Suprapubic skin (tissue), 4 donors: ENCODE data around the gene TTC28. TPM values are rescaled to one million over a fixed set of nuclear protein-coding genes. Genes with fewer than 3 reads are reported as not detected.

Experiments
- DNase-seq, 2 donors: peaks; one replicate each; pipeline ENCODE4 v3.0.0-alpha.2; 2019; ENCODE audit warnings: low spot score in 2 of 2
- H3K27ac ChIP-seq: fragments of 200-600 bp; sonication (generic); one replicate; pipeline ENCODE4 v1.5.1; 2019
- H3K27me3 ChIP-seq: fragments of 200-600 bp; sonication (generic); one replicate; pipeline ENCODE4 v1.5.1; 2019
- H3K36me3 ChIP-seq: fragments of 200-600 bp; sonication (generic); one replicate; pipeline ENCODE4 v1.5.1; 2019
- H3K4me1 ChIP-seq: fragments of 200-600 bp; sonication (generic); one replicate; pipeline ENCODE4 v1.5.1; 2019
- H3K4me3 ChIP-seq: fragments of 200-600 bp; sonication (generic); one replicate; pipeline ENCODE4 v1.5.1; 2019; ENCODE audit warnings: mild to moderate bottlenecking
- H3K9me3 ChIP-seq: fragments of 200-600 bp; sonication (generic); one replicate; pipeline ENCODE4 v1.5.1; 2019
- CTCF ChIP-seq, 2 donors: fragments of 200-600 bp in 1 of 2; fragments of 450-650 bp in 1 of 2; sonication (generic) in 1 of 2; IDR thresholded peaks; one replicate each; pipeline ENCODE4 v1.5.1; 2016 to 2019; ENCODE audit warnings: antibody characterized with exemption in 2 of 2, mild to moderate bottlenecking in 1 of 2, moderate library complexity in 1 of 2
- EP300 ChIP-seq: sonication (generic); formaldehyde crosslinking; IDR thresholded peaks from one replicate; pipeline ENCODE4 v1.6.1; 2017; ENCODE audit warnings: antibody characterized with exemption
- POLR2A ChIP-seq, 2 donors: fragments of 450-650 bp; IDR thresholded peaks; one replicate each; pipeline ENCODE4 v1.6.1; 2017; ENCODE audit warnings: antibody characterized with exemption in 2 of 2, mild to moderate bottlenecking in 2 of 2, moderate library complexity in 2 of 2
- POLR2AphosphoS5 ChIP-seq, 3 donors: sonication (generic); formaldehyde crosslinking; IDR thresholded peaks; one replicate each; pipeline ENCODE4 v1.6.1; 2017; ENCODE audit warnings: antibody characterized with exemption in 3 of 3
- WGBS: methylation state at CpG from one replicate; pipeline ENCODE4 v1.1.5; 2018; 5-methylcytosine and 5-hydroxymethylcytosine counted together
- total RNA-seq, 4 donors: library from RNA; depleted of rRNA; stranded (reverse); fragments of >200 nt; gene quantifications; one replicate each; pipeline ENCODE4 v1.1.0, GENCODE V29; 2016

The TTC28 gene
- total RNA-seq, 4 donors from 2014 or later: 8.1 to 23.1 (median 11.7) TPM

- no peak overlapping the region for H3K4me3 ChIP-seq
- H3K27me3 ChIP-seq: no peaks in the 10 kb centered on the region
- TF ChIP-seq CTCF (IDR thresholded peaks at IDR 0.05) (no peak), EP300 (no peak), POLR2A (IDR thresholded peaks at IDR 0.05) (no peak), POLR2AphosphoS5 (IDR thresholded peaks at IDR 0.05) (no peak)
- no peak overlapping the region for H3K27ac ChIP-seq
- H3K36me3 ChIP-seq: no peaks in the 10 kb centered on the region
- no peaks in the 10 kb centered on the region for H3K9me3 ChIP-seq
- 70% methylated on average over 5 of the region's 5 CpGs for WGBS
- peaks cover 20% of the 10 kb centered on the region for H3K4me1 ChIP-seq
- no peak for DNase-seq
Observed at GRCh38 chr22:28348613-28349609, 330.7 kb downstream of the TTC28 start.

DNA sequence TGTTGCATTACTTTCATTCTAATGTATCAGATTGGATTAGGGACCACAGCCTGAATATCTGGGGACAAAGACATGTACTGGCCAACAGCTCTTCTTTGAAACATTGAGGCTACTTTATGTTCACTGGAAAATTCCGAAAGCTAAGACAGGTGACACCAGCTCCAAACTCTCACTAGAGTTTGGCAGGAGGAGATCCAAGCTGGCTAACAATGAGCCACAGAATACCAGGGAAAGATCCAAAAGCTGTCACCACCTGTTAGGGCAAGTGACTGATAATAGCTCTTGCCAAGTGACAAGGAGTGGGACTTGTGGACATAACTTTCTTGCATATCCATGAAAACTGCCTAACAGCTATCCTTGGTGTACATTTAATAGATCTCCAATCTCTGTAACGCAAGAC, 333.3 kb downstream of the TTC28 start:
- Histone ChIP-seq H3K4me1 (peaks cover 28% of the 10 kb centered on the region), H3K27ac (no peak overlapping the region), H3K27me3 (no peaks in the 10 kb centered on the region), H3K9me3 (no peaks in the 10 kb centered on the region), H3K4me3 (no peak overlapping the region), H3K36me3 (no peaks in the 10 kb centered on the region)
- DNase-seq: no peak
- WGBS: 88% methylated on average over 2 of the region's 2 CpGs
- TF ChIP-seq CTCF (IDR thresholded peaks at IDR 0.05): no peak
- no peak for TF ChIP-seq POLR2A (IDR thresholded peaks at IDR 0.05)
- no peak for TF ChIP-seq EP300
- TF ChIP-seq POLR2AphosphoS5 (IDR thresholded peaks at IDR 0.05): no peak

- Histone ChIP-seq H3K9me3 (no peaks in the 10 kb centered on the region), H3K27ac (peak overlapping the region; percentile 9), H3K36me3 (no peaks in the 10 kb centered on the region), H3K4me1 (peaks cover 36% of the 10 kb centered on the region), H3K27me3 (no peaks in the 10 kb centered on the region), H3K4me3 (no peak overlapping the region)
- no peak for DNase-seq
- WGBS: 48% methylated on average over 7 of the region's 7 CpGs
- TF ChIP-seq POLR2A (IDR thresholded peaks at IDR 0.05) (no peak), CTCF (IDR thresholded peaks at IDR 0.05) (no peak), EP300 (no peak), POLR2AphosphoS5 (IDR thresholded peaks at IDR 0.05) (no peak)
Observed at GRCh38 chr22:28344918-28345703, 334.5 kb downstream of the TTC28 start.

DNA sequence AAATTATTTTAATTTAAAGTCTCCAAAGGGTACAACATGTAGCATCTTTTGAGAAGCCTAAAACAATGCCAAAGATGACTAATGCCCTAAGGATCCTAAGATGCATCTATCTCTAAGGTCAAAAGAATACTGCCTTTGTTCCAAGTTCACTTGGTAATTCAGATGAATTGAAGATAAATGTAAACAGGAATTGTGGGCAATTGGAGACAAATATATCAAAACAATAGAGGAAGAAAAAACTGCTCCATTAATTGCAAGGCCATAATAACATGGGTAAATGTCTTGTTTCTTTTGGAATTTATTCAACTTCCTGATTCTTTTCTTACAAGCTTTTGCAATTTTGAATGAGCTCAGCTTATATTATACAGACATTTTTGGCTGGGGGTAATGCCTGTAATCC, 338.6 kb downstream of the TTC28 start:
- TF ChIP-seq CTCF (IDR thresholded peaks at IDR 0.05) (no peak), POLR2AphosphoS5 (IDR thresholded peaks at IDR 0.05) (no peak), EP300 (no peak), POLR2A (IDR thresholded peaks at IDR 0.05) (no peak)
- H3K36me3 ChIP-seq: no peaks in the 10 kb centered on the region

DNA sequence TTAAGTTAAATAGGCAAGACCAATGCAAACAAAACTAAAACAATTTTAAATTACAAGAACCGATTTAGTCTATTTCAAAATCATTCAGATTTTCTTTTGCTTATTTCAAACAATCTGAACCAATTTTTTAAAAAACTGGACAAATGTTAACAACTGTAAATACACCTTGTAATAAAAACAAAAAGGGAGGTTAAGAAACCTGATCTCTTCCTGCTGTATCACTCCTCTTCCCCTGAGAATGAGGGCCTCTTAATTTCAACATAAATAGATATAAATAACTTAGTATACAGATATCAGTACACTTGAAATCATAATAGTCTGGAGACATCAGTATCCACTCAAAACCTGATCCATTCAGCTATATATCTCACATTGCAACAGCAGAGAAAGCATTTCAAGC, 346.6 kb downstream of the TTC28 start:
- Histone ChIP-seq H3K27me3 (no peaks in the 10 kb centered on the region), H3K9me3 (no peaks in the 10 kb centered on the region), H3K4me1 (peaks cover 11% of the 10 kb centered on the region), H3K27ac (no peak overlapping the region), H3K36me3 (no peaks in the 10 kb centered on the region), H3K4me3 (no peak overlapping the region)
- 83% methylated on average over 1 of the region's 1 CpG for WGBS
- no peak for DNase-seq
- TF ChIP-seq CTCF (IDR thresholded peaks at IDR 0.05) (no peak), EP300 (no peak), POLR2A (IDR thresholded peaks at IDR 0.05) (no peak), POLR2AphosphoS5 (IDR thresholded peaks at IDR 0.05) (no peak)

More for the DNA sequence above, 338.6 kb downstream of the TTC28 start:
- Histone ChIP-seq H3K27ac (no peak overlapping the region), H3K4me1 (peaks cover 36% of the 10 kb centered on the region), H3K4me3 (no peak overlapping the region), H3K27me3 (no peaks in the 10 kb centered on the region), H3K9me3 (no peaks in the 10 kb centered on the region)
- DNase-seq: no peak
